Fibroblast of lung (primary cell): ENCODE data around the gene FGF3. TPM values are rescaled to one million over a fixed set of nuclear protein-coding genes. Genes with fewer than 3 reads are reported as not detected.

Experiments
- DNase-seq, 2 donors: peaks; one replicate each; pipeline versions ENCODE4 v3.0.0 to v3.0.0-alpha.2; 2010; ENCODE audit warnings: low read depth in 2 of 2
- H2AFZ ChIP-seq: 2 replicates; pipeline ENCODE4 v1.5.1; 2012; ENCODE audit warnings: low read length, control low read depth, inconsistent platforms
- H3K27ac ChIP-seq: 2 replicates; pipeline ENCODE4 v1.5.1; 2011; ENCODE audit warnings: low read length, control low read depth; ENCODE audit not compliant: insufficient read depth
- H3K27me3 ChIP-seq: 2 replicates; pipeline ENCODE4 v1.5.1; 2011; ENCODE audit warnings: mild to moderate bottlenecking, low read length; ENCODE audit not compliant: control insufficient read depth, insufficient read depth
- H3K36me3 ChIP-seq: 2 replicates; pipeline ENCODE4 v1.5.1; 2011; ENCODE audit warnings: low read length; ENCODE audit not compliant: control insufficient read depth, insufficient read depth
- H3K4me1 ChIP-seq: 2 replicates; pipeline ENCODE4 v1.5.1; 2011; ENCODE audit warnings: low read length; ENCODE audit not compliant: control insufficient read depth, insufficient read depth; ENCODE audit errors: extremely low read depth
- H3K4me2 ChIP-seq: 2 replicates; pipeline ENCODE4 v1.5.1; 2011; ENCODE audit warnings: low read length, control low read depth; ENCODE audit not compliant: insufficient read depth; ENCODE audit errors: extremely low read depth
- H3K4me3 ChIP-seq, 4 experiments: fragments of 200-600 bp in 1 of 4; sonication (generic) in 1 of 4; replicated peaks in 1 of 4; 2 replicates each; pipeline ENCODE4 v1.5.1; 2011 to 2016; ENCODE audit warnings: low read length in 4 of 4, low read depth in 3 of 4, mild to moderate bottlenecking in 3 of 4, control low read depth in 2 of 4, inconsistent platforms in 1 of 4, mixed read lengths in 1 of 4; ENCODE audit not compliant: insufficient read depth in 1 of 4; ENCODE audit errors: control extremely low read depth in 1 of 4
- H3K79me2 ChIP-seq: 2 replicates; pipeline ENCODE4 v1.5.1; 2012; ENCODE audit warnings: mild to moderate bottlenecking, low read length, inconsistent platforms; ENCODE audit not compliant: control insufficient read depth, insufficient read depth
- H3K9ac ChIP-seq: 2 replicates; pipeline ENCODE4 v1.5.1; 2011; ENCODE audit warnings: mild to moderate bottlenecking, low read length, control low read depth; ENCODE audit not compliant: insufficient read depth
- H3K9me3 ChIP-seq: 2 replicates; pipeline ENCODE4 v1.5.1; 2012; ENCODE audit warnings: low read depth, low read length; ENCODE audit not compliant: control insufficient read depth, insufficient read depth
- H4K20me1 ChIP-seq: 2 replicates; pipeline ENCODE4 v1.5.1; 2011; ENCODE audit warnings: low read length; ENCODE audit not compliant: control insufficient read depth, insufficient read depth; ENCODE audit errors: extremely low read depth
- EZH2 ChIP-seq: IDR thresholded peaks from 2 replicates; pipeline ENCODE4 v1.5.1; 2012; ENCODE audit warnings: low read length, control low read depth, mild to moderate bottlenecking; ENCODE audit errors: missing control alignments
- polyA plus RNA-seq, 2 donors: library from polyadenylated mRNA; depleted of rRNA in 1 of 2; stranded (reverse) in 1 of 2; unstranded in 1 of 2; fragments of >200 nt; gene quantifications; 2 replicates each; pipeline ENCODE4 v1.2.1, GENCODE V29; 2011 to 2012; ENCODE audit warnings: missing spikeins in 1 of 2
- total RNA-seq: library from RNA; depleted of rRNA; stranded (reverse); fragments of >200 nt; gene quantifications from 2 replicates; pipeline ENCODE4 v1.2.1, GENCODE V29; 2014
- TF ChIP-seq, protein P1 (sequence below), 2 donors: IDR thresholded peaks in 1 of 2; conservative IDR thresholded peaks in 1 of 2; 1 replicate in 1 of 2; 2 replicates in 1 of 2; pipeline ENCODE4 v1.5.1; 2011 to 2012; ENCODE audit warnings: low read length in 2 of 2, control low read depth in 1 of 2, inconsistent platforms in 1 of 2, low read depth in 1 of 2, mild to moderate bottlenecking in 1 of 2

The FGF3 gene
- total and polyA plus RNA-seq, 2 donors (not counting 1 experiment from before 2014, with no cell fraction given) = not detected

DNA sequence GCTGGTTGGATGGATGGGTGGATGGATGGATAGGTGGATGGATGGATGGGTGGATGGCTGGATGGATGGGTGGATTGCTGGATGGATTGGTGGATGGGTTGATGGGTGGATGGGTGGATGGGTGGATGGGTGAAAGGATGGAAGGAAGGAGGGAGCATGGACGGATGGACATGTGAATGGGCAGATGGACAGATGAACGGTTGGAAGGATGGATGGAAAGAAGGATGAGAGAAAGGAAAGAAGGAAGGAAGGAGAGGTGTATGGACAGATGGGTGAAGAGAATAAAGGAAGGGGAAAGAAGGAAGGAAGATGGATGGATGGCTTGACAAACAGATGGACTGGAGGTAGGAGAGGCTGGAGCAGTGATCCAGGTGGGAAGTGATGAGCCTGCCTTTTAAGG is 5.4 kb downstream of the FGF3 start:
- no peaks in the 10 kb centered on the region for H4K20me1 ChIP-seq
- H3K36me3 ChIP-seq = no peaks in the 10 kb centered on the region
- no peaks in the 10 kb centered on the region for H3K4me1 ChIP-seq
- H3K4me3 ChIP-seq = no peak overlapping the region
- DNase-seq = no peak
- no peaks in the 10 kb centered on the region for H3K79me2 ChIP-seq
- no peak overlapping the region for H3K4me2 ChIP-seq
- no peak overlapping the region for H3K27ac ChIP-seq
- no peak for TF ChIP-seq EZH2
- TF ChIP-seq, protein P1, sequence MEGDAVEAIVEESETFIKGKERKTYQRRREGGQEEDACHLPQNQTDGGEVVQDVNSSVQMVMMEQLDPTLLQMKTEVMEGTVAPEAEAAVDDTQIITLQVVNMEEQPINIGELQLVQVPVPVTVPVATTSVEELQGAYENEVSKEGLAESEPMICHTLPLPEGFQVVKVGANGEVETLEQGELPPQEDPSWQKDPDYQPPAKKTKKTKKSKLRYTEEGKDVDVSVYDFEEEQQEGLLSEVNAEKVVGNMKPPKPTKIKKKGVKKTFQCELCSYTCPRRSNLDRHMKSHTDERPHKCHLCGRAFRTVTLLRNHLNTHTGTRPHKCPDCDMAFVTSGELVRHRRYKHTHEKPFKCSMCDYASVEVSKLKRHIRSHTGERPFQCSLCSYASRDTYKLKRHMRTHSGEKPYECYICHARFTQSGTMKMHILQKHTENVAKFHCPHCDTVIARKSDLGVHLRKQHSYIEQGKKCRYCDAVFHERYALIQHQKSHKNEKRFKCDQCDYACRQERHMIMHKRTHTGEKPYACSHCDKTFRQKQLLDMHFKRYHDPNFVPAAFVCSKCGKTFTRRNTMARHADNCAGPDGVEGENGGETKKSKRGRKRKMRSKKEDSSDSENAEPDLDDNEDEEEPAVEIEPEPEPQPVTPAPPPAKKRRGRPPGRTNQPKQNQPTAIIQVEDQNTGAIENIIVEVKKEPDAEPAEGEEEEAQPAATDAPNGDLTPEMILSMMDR (conservative IDR thresholded peaks at IDR 0.05 in 1 of 2, IDR thresholded peaks at IDR 0.05 in 1 of 2; ENCODE audit: low read depth in 1 of 2, low read length in 2 of 2) = no peak
- peaks cover 27% of the 10 kb centered on the region for H3K27me3 ChIP-seq
- no peaks in the 10 kb centered on the region for H3K9me3 ChIP-seq
- H3K9ac ChIP-seq = no peak overlapping the region
- no peak overlapping the region for H2AFZ ChIP-seq

DNA sequence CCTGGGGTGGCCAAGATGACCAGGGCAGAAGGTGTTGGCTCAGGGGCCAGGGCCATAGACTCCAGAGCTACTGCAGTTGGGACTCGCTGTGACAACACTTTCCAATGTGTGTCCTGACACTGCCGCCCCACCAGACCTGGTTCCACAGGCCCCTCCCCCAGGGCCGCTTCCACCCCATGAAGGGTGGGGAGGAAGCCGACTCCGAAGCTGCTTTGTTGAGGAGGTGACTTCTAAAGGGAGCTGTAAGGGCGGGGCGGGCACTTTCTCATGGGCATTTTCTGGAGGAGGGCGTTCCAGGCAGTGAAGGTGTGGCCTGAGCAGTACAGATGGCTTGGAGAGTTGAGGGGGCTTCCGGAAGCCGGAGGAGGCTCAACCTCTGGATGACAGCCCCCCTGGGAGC is 6.3 kb downstream of the FGF3 start:
- no peaks in the 10 kb centered on the region for H3K79me2 ChIP-seq
- no peak for DNase-seq
- no peaks in the 10 kb centered on the region for H3K36me3 ChIP-seq
- H2AFZ ChIP-seq = no peak overlapping the region
- H3K9me3 ChIP-seq = no peaks in the 10 kb centered on the region
- H3K4me1 ChIP-seq = no peaks in the 10 kb centered on the region
- no peak overlapping the region for H3K4me3 ChIP-seq
- no peaks in the 10 kb centered on the region for H4K20me1 ChIP-seq
- H3K9ac ChIP-seq = no peak overlapping the region
- H3K27me3 ChIP-seq = peaks cover 28% of the 10 kb centered on the region
- H3K27ac ChIP-seq = no peak overlapping the region
- H3K4me2 ChIP-seq = no peak overlapping the region
- TF ChIP-seq, protein P1 (conservative IDR thresholded peaks at IDR 0.05 in 1 of 2, IDR thresholded peaks at IDR 0.05 in 1 of 2; ENCODE audit: low read depth in 1 of 2, low read length in 2 of 2) = no peak
- no peak for TF ChIP-seq EZH2

DNA sequence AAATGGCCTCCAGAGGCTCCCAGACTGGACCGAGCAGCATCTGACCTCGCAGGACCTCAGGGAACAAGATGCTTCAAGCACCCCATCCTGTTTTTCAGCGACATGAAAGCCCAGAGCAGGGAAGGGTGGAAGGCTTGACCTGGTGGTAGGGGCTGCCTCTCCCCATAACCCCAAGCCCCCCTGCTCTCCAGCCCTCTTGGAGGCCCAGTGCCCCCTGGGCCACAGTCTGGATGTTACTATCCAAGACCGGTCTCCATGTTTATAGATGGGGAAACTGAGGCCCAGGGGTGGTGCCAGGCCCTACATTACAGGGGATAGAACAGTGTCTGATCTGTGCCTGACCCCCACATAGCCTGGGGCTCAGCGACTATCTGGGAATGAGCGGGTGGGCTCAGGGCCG is 7.0 kb downstream of the FGF3 start:
- no peak for DNase-seq
- Histone ChIP-seq H3K27ac (no peak overlapping the region), H2AFZ (no peak overlapping the region), H3K9ac (no peak overlapping the region), H3K4me3 (no peak overlapping the region), H3K27me3 (peaks cover 22% of the 10 kb centered on the region), H3K79me2 (no peaks in the 10 kb centered on the region), H3K36me3 (no peaks in the 10 kb centered on the region), H3K4me1 (no peaks in the 10 kb centered on the region), H3K9me3 (no peaks in the 10 kb centered on the region), H4K20me1 (no peaks in the 10 kb centered on the region), H3K4me2 (no peak overlapping the region)
- no peak for TF ChIP-seq EZH2
- TF ChIP-seq, protein P1 (conservative IDR thresholded peaks at IDR 0.05 in 1 of 2, IDR thresholded peaks at IDR 0.05 in 1 of 2; ENCODE audit: low read depth in 1 of 2, low read length in 2 of 2) = no peak
